ENCODE data around the gene RRP12.

Gene RRP12

DNA sequence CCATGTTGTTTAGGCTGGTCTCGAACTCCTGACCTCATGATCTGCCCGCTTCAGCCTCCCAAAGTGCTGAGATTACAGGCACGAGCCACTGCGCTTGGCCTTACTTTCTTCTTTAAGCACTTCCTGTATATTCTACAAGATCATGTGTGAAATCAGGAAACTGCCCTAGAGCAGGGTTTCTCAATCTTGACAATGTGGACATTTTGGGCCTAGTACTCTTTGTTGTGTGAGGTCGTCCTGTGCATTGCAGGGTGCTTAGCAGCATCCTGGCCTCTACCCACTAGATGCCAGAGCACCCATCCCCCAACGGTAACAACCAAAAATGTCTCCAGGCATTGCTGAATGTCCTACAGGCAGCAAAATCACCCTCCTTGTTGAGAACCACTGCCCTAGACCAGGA is 24.7 kb downstream of the RRP12 start:
- POLR2A ChIA-PET, result no interaction called here
- DNase-seq (ENCODE audit: extremely low spot score), result no peak
- CTCF ChIA-PET, result no interaction called here
- no peak for TF ChIP-seq FOXA1 (IDR thresholded peaks at IDR 0.05)
- TF ChIP-seq PKNOX1 (IDR thresholded peaks at IDR 0.05), result no peak
- no peak for TF ChIP-seq L3MBTL2 (conservative IDR thresholded peaks at IDR 0.05)
- no peak for TF ChIP-seq ZNF384 (IDR thresholded peaks at IDR 0.05)
- no peak for TF ChIP-seq CTBP1 (IDR thresholded peaks at IDR 0.05; ENCODE audit: borderline replicate concordance)
- no peak for TF ChIP-seq BHLHE40 (IDR thresholded peaks at IDR 0.05; ENCODE audit: borderline replicate concordance)
- no peak for TF ChIP-seq FOXM1 (IDR thresholded peaks at IDR 0.05; ENCODE audit: borderline replicate concordance)

GRCh38 chr10:97373456-97373855 is 27.7 kb downstream of the RRP12 start:
- no peak for DNase-seq (ENCODE audit: extremely low spot score)
- CTCF ChIA-PET, result no interaction called here
- TF ChIP-seq FOXA1 (IDR thresholded peaks at IDR 0.05), result no peak
- no peak for TF ChIP-seq SP1 (IDR thresholded peaks at IDR 0.05)
- no peak for TF ChIP-seq PKNOX1 (IDR thresholded peaks at IDR 0.05)
- TF ChIP-seq FOXK2 (IDR thresholded peaks at IDR 0.05), result no peak
- no peak for TF ChIP-seq NFRKB (IDR thresholded peaks at IDR 0.05)
- no peak for TF ChIP-seq CTBP1 (IDR thresholded peaks at IDR 0.05; ENCODE audit: borderline replicate concordance)
- no peak for TF ChIP-seq SUZ12 (IDR thresholded peaks at IDR 0.05)
- no peak for TF ChIP-seq ARNT (IDR thresholded peaks at IDR 0.05)
- no peak for TF ChIP-seq ELF4 (IDR thresholded peaks at IDR 0.05)
- TF ChIP-seq FOXM1 (IDR thresholded peaks at IDR 0.05; ENCODE audit: borderline replicate concordance), result no peak
- TF ChIP-seq TARDBP (IDR thresholded peaks at IDR 0.05), result no peak
- TF ChIP-seq LEF1 (IDR thresholded peaks at IDR 0.05; ENCODE audit: borderline replicate concordance), result no peak
- TF ChIP-seq HDGF (IDR thresholded peaks at IDR 0.05; ENCODE audit: borderline replicate concordance), result no peak
- TF ChIP-seq BHLHE40 (IDR thresholded peaks at IDR 0.05; ENCODE audit: borderline replicate concordance), result no peak
- no peak for TF ChIP-seq ZNF384 (IDR thresholded peaks at IDR 0.05)
- TF ChIP-seq L3MBTL2 (conservative IDR thresholded peaks at IDR 0.05), result no peak
- POLR2A ChIA-PET, result no interaction called here

- DNase-seq (ENCODE audit: extremely low spot score), result no peak
- TF ChIP-seq CTBP1 (IDR thresholded peaks at IDR 0.05; ENCODE audit: borderline replicate concordance) (no peak), TARDBP (IDR thresholded peaks at IDR 0.05) (no peak), PKNOX1 (IDR thresholded peaks at IDR 0.05) (no peak), FOXM1 (IDR thresholded peaks at IDR 0.05; ENCODE audit: borderline replicate concordance) (no peak)
- POLR2A ChIA-PET, result no interaction called here
- CTCF ChIA-PET, result no interaction called here
Observed at GRCh38 chr10:97372233-97372875, 28.8 kb downstream of the RRP12 start.

DNA sequence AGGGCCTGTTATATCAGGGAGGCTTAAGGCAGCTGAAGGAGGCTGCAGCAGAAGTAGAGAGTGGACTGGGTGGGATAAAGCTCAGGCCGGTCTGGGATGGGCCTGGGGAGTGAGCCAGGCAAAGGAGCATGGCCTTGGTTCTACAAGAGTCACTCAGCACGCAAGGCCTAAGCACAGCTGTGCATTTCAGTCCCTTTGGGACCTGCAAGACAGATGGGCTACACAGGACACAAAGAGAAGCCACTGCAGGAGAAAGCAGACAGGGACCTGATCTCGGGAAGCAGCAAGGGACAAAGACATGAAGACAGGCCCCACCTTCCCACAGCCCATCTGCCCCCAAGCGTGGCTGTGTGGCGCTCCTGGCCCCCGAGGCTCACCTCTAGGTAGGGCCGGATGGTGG is 29.4 kb downstream of the RRP12 start:
- no peak for DNase-seq (ENCODE audit: extremely low spot score)
- TF ChIP-seq PKNOX1 (IDR thresholded peaks at IDR 0.05), result no peak
- CTCF ChIA-PET, result no interaction called here
- POLR2A ChIA-PET, result no interaction called here

- POLR2A ChIA-PET, result no interaction called here
- no peak for DNase-seq (ENCODE audit: extremely low spot score)
- CTCF ChIA-PET, result no interaction called here
- TF ChIP-seq LEF1 (IDR thresholded peaks at IDR 0.05; ENCODE audit: borderline replicate concordance), result no peak
- no peak for TF ChIP-seq NFRKB (IDR thresholded peaks at IDR 0.05)
- no peak for TF ChIP-seq FOXK2 (IDR thresholded peaks at IDR 0.05)
- no peak for TF ChIP-seq ARNT (IDR thresholded peaks at IDR 0.05)
- TF ChIP-seq ZNF384 (IDR thresholded peaks at IDR 0.05), result no peak
- no peak for TF ChIP-seq FOXA1 (IDR thresholded peaks at IDR 0.05)
- no peak for TF ChIP-seq CTBP1 (IDR thresholded peaks at IDR 0.05; ENCODE audit: borderline replicate concordance)
Observed at GRCh38 chr10:97367126-97367649, 34.0 kb downstream of the RRP12 start.

GRCh38 chr10:97366572-97366971 is 34.6 kb downstream of the RRP12 start:
- POLR2A ChIA-PET, result no interaction called here
- TF ChIP-seq TARDBP (IDR thresholded peaks at IDR 0.05) (no peak), ELF4 (IDR thresholded peaks at IDR 0.05) (no peak), CTBP1 (IDR thresholded peaks at IDR 0.05; ENCODE audit: borderline replicate concordance) (no peak), FOXM1 (IDR thresholded peaks at IDR 0.05; ENCODE audit: borderline replicate concordance) (no peak), NFRKB (IDR thresholded peaks at IDR 0.05) (no peak), SUZ12 (IDR thresholded peaks at IDR 0.05) (no peak), LEF1 (IDR thresholded peaks at IDR 0.05; ENCODE audit: borderline replicate concordance) (no peak), FOXA1 (IDR thresholded peaks at IDR 0.05) (no peak), ARNT (IDR thresholded peaks at IDR 0.05) (no peak), BHLHE40 (IDR thresholded peaks at IDR 0.05; ENCODE audit: borderline replicate concordance) (no peak), HDGF (IDR thresholded peaks at IDR 0.05; ENCODE audit: borderline replicate concordance) (no peak), ZNF384 (IDR thresholded peaks at IDR 0.05) (no peak), FOXK2 (IDR thresholded peaks at IDR 0.05) (no peak)
- no peak for DNase-seq (ENCODE audit: extremely low spot score)
- CTCF ChIA-PET, result no interaction called here
